GM12878 (cell line): ENCODE data around the gene ST7. TPM values are rescaled to one million over a fixed set of nuclear protein-coding genes. Genes with fewer than 3 reads are reported as not detected.

ENCODE experiments used
- ATAC-seq: fragments of 200-7000 bp; cut with Tn5 transposase; 3 replicates; pipeline ENCODE4 v1.9.1; 2020; ENCODE audit warnings: mild to moderate bottlenecking, moderate library complexity
- BruUV-seq: library from RNA; stranded (reverse); fragments of 400-500 nt; replicated peaks from 2 replicates; lab custom pipeline; 2021; lab: Mats Ljungman, UMichigan
- CTCF ChIA-PET: fragments of 300-600 bp; sonication (Branson Sonifier 250); formaldehyde crosslinking; extraction: SDS; loops from one replicate; lab custom pipeline; 2021; ENCODE audit warnings: inconsistent platforms; lab: Yijun Ruan, JAX
- POLR2A ChIA-PET: fragments of 350-600 bp; formaldehyde crosslinking; extraction: SDS; loops from one replicate; lab custom pipeline; 2021; ENCODE audit warnings: inconsistent platforms; lab: Charles Lee
- RAD21 ChIA-PET: fragments of 300-600 bp; sonication (Branson Sonifier 250); formaldehyde crosslinking; loops from one replicate; lab custom pipeline; 2023; ENCODE audit warnings: antibody characterized with exemption; ENCODE audit not compliant: unreplicated experiment; lab: Charles Lee
- SMC1A ChIA-PET: fragments of 300-600 bp; sonication (Branson Sonifier 250); formaldehyde crosslinking; loops from one replicate; lab custom pipeline; 2023; ENCODE audit not compliant: unreplicated experiment, uncharacterized antibody; lab: Charles Lee
- DNase-seq: peaks from one replicate; pipeline ENCODE4 v3.0.0-alpha.2; 2011; ENCODE audit warnings: low read depth, low spot score
- FAIRE-seq: peaks from 3 replicates; lab custom pipeline; 2011; peaks lifted over from hg19 to GRCh38; lab: Jason Lieb, UNC
- H2AFZ ChIP-seq: 2 replicates; pipeline ENCODE4 v1.6.0; 2011; ENCODE audit warnings: low read depth, low read length, control low read depth; ENCODE audit not compliant: control insufficient read depth
- H3K27ac ChIP-seq: 2 replicates; pipeline ENCODE4 v1.5.1; 2011; ENCODE audit warnings: control low read depth; ENCODE audit not compliant: control insufficient read depth, insufficient read depth
- H3K27me3 ChIP-seq, 2 experiments: replicated peaks in 1 of 2; 2 replicates each; pipeline versions ENCODE4 v1.6.0 to v1.6.1; 2011; ENCODE audit warnings: low read length in 1 of 2; ENCODE audit not compliant: control insufficient read depth in 2 of 2, insufficient read depth in 2 of 2
- H3K36me3 ChIP-seq, 2 experiments: 2 replicates each; pipeline ENCODE4 v1.5.1; 2011; ENCODE audit warnings: low read length in 1 of 2; ENCODE audit not compliant: control insufficient read depth in 2 of 2, insufficient read depth in 2 of 2
- H3K4me1 ChIP-seq: 2 replicates; pipeline ENCODE4 v1.6.1; 2011; ENCODE audit warnings: mild to moderate bottlenecking, low read length, moderate library complexity, mixed read lengths; ENCODE audit not compliant: control insufficient read depth, insufficient read depth
- H3K4me2 ChIP-seq: 2 replicates; pipeline ENCODE4 v1.6.0; 2011; ENCODE audit warnings: control low read depth; ENCODE audit not compliant: control insufficient read depth, insufficient read depth
- H3K4me3 ChIP-seq: fragments of 200-600 bp; sonication (generic); 2 replicates; pipeline ENCODE4 v1.5.1; 2016
- H3K79me2 ChIP-seq: 2 replicates; pipeline ENCODE4 v1.6.0; 2011; ENCODE audit warnings: low read length; ENCODE audit not compliant: control insufficient read depth, insufficient read depth
- H3K9ac ChIP-seq: 2 replicates; pipeline ENCODE4 v1.8.0; 2011; ENCODE audit warnings: low read length, control low read depth, mixed read lengths; ENCODE audit not compliant: control insufficient read depth, insufficient read depth
- H3K9me3 ChIP-seq: replicated peaks from 3 replicates; pipeline ENCODE4 v1.5.1; 2011; ENCODE audit warnings: mild to moderate bottlenecking, low read length; ENCODE audit not compliant: control insufficient read depth, insufficient read depth
- H4K20me1 ChIP-seq: 2 replicates; pipeline ENCODE4 v1.6.0; 2011; ENCODE audit not compliant: control insufficient read depth, insufficient read depth
- BCL11A ChIP-seq: IDR thresholded peaks from 2 replicates; pipeline ENCODE4 v1.6.1; 2011; ENCODE audit warnings: low read depth, low read length
- FOXK2 ChIP-seq: fragments of 450-650 bp; IDR thresholded peaks from 2 replicates; pipeline ENCODE4 v1.6.1; 2017; ENCODE audit warnings: mild to moderate bottlenecking, moderate library complexity
- FOXM1 ChIP-seq: IDR thresholded peaks from 2 replicates; pipeline ENCODE4 v1.6.1; 2012; ENCODE audit warnings: low read depth, mild to moderate bottlenecking, inconsistent platforms, low read length, moderate library complexity
- HDAC2 ChIP-seq: fragments of 200-600 bp; sonication (generic); IDR thresholded peaks from 2 replicates; pipeline ENCODE4 v1.6.1; 2017
- KAT2A ChIP-seq: conservative IDR thresholded peaks from 2 replicates; pipeline ENCODE4 v1.6.1; 2011; ENCODE audit warnings: low read depth, low read length; ENCODE audit not compliant: control insufficient read depth
- KDM1A ChIP-seq: fragments of 200-600 bp; sonication (generic); IDR thresholded peaks from 2 replicates; pipeline ENCODE4 v1.6.1; 2016; ENCODE audit warnings: borderline replicate concordance
- LARP7 ChIP-seq: fragments of 450-650 bp; IDR thresholded peaks from 2 replicates; pipeline ENCODE4 v1.6.1; 2017; ENCODE audit warnings: mild to moderate bottlenecking
- MYB ChIP-seq: fragments of 150-350 bp; IDR thresholded peaks from 2 replicates; pipeline ENCODE4 v1.6.1; 2014; ENCODE audit warnings: mild to moderate bottlenecking, low read depth, low read length, borderline replicate concordance
- PAX8 ChIP-seq: fragments of 450-650 bp; IDR thresholded peaks from 2 replicates; pipeline ENCODE4 v1.6.1; 2017; ENCODE audit warnings: mild to moderate bottlenecking, moderate library complexity
- POLR2AphosphoS5 ChIP-seq: IDR thresholded peaks from 2 replicates; pipeline ENCODE4 v1.6.1; 2011; ENCODE audit warnings: mild to moderate bottlenecking, low read length, inconsistent platforms
- RUNX3 ChIP-seq: IDR thresholded peaks from 2 replicates; pipeline ENCODE4 v1.6.1; 2012; ENCODE audit warnings: low read length, inconsistent platforms
- SIN3A ChIP-seq: IDR thresholded peaks from 2 replicates; pipeline ENCODE4 v1.6.1; 2012; ENCODE audit warnings: low read depth, low read length, improper control_type of control experiment
- SMC3 ChIP-seq: IDR thresholded peaks from 2 replicates; pipeline ENCODE4 v1.6.1; 2011; ENCODE audit warnings: low read length, improper control_type of control experiment, borderline replicate concordance
- SP1 ChIP-seq: IDR thresholded peaks from one replicate; pipeline ENCODE4 v1.6.1; 2011; ENCODE audit warnings: low read depth, low read length
- STAT3 ChIP-seq: IDR thresholded peaks from 2 replicates; pipeline ENCODE4 v1.6.1; 2011; ENCODE audit warnings: low read depth, low read length, improper control_type of control experiment
- TARDBP ChIP-seq: IDR thresholded peaks from 2 replicates; pipeline ENCODE4 v1.6.1; 2016; ENCODE audit warnings: borderline replicate concordance
- ZNF207 ChIP-seq: fragments of 450-650 bp; IDR thresholded peaks from 2 replicates; pipeline ENCODE4 v1.6.1; 2014; ENCODE audit warnings: antibody characterized with exemption, mild to moderate bottlenecking, borderline replicate concordance
- ZNF217 ChIP-seq: fragments of 450-650 bp; IDR thresholded peaks from 2 replicates; pipeline ENCODE4 v1.6.1; 2017; ENCODE audit warnings: antibody characterized with exemption, mild to moderate bottlenecking
- WGBS: methylation state at CpG from one replicate; pipeline ENCODE4 v1.1.6; 2016; ENCODE audit warnings: low lambda C conversion rate; ENCODE audit not compliant: insufficient replicate concordance, insufficient coverage; ENCODE audit errors: missing lambda C conversion rate; 5-methylcytosine and 5-hydroxymethylcytosine counted together
- in situ Hi-C: fragments of 300-500 bp; cut with MboI; formaldehyde crosslinking; loops from 9 replicates; pipeline ENCODE4 v1.14.3; 2018; ENCODE audit warnings: mixed read lengths
- intact Hi-C: fragments of 100-400 bp; cut with micrococcal nuclease; formaldehyde crosslinking; loops from one replicate; pipeline ENCODE4 v1.14.2; 2022; ENCODE audit not compliant: unreplicated experiment
- polyA plus RNA-seq, 11 experiments: library from polyadenylated mRNA; depleted of rRNA in 4 of 11; unstranded in 6 of 11; stranded (reverse) in 5 of 11; fragments of >200 nt; fragmentation: Nextera tagmentation in 4 of 11; fragmentation: Illumina TruSeq in 1 of 11; extraction: Ambion mirVana in 4 of 11; extraction: Trizol in 1 of 11; gene quantifications; 1 replicate in 1 of 11; 2 replicates in 10 of 11; pipeline versions ENCODE4 v1.2.1 to v1.2.3, GENCODE V29; 2011 to 2016; ENCODE audit warnings: inconsistent platforms in 2 of 11, missing spikeins in 2 of 11, low read depth in 1 of 11
- total RNA-seq, 4 experiments: library from RNA; depleted of rRNA in 3 of 4; stranded (reverse); fragments of >200 nt in 3 of 4; fragmentation: Illumina TruSeq in 1 of 4; extraction: Trizol in 1 of 4; gene quantifications; 2 replicates each; pipeline versions ENCODE4 v1.2.1 to v1.2.3, GENCODE V29; 2013 to 2021
- TF ChIP-seq, protein P1 (sequence below), 3 experiments: IDR thresholded peaks in 2 of 3; conservative IDR thresholded peaks in 1 of 3; 2 replicates each; pipeline ENCODE4 v1.5.1; 2011; ENCODE audit warnings: low read depth in 3 of 3, low read length in 3 of 3, mild to moderate bottlenecking in 3 of 3, control low read depth in 2 of 3, moderate library complexity in 2 of 3, inconsistent platforms in 1 of 3, mixed read lengths in 1 of 3; ENCODE audit not compliant: control insufficient read depth in 2 of 3, insufficient read depth in 1 of 3; ENCODE audit errors: extremely low read depth in 1 of 3

The ST7 gene
- total and polyA plus RNA-seq, 10 of the 15 experiments (the other 5 are each of a cell fraction or from before 2014, with no cell fraction given): 27.7 to 76.4 (median 53.6) TPM

DNA sequence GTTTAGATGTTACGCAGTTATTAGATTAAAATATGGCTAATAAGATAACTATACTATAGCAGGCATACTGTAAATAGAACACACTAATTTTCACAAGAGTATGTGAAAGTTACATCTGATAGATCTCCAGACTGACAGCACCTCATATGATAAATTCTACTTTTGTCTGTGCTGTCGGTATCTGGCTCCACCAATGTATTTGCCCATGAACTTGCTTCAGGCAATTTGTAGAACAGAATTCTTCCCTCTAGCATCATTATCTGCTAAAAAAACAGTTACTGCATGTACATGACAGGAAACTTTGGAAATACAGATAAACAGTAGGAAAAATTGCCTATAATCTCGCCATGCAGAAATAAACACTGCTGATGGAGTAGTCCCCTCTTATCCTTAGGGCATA lies 231.8 kb downstream of the ST7 start:
- SMC1A ChIA-PET: no interaction called here
- FAIRE-seq: no peak
- no peak for TF ChIP-seq POLR2AphosphoS5
- TF ChIP-seq LARP7: no peak
- no peak for TF ChIP-seq SP1
- no peak for TF ChIP-seq MYB
- TF ChIP-seq KAT2A: no peak
- no peak for TF ChIP-seq BCL11A
- TF ChIP-seq ZNF217: no peak
- no peak for TF ChIP-seq SIN3A
- TF ChIP-seq, all 136 proteins: peak for 0
- RAD21 ChIA-PET: no interaction called here
- WGBS: 100% methylated on average over 3 of the region's 3 CpGs
- POLR2A ChIA-PET: no interaction called here
- in situ Hi-C loops: no loop called here
- H4K20me1 ChIP-seq: no peaks in the 10 kb centered on the region
- H3K36me3 ChIP-seq: peaks cover 0 to 20% of the 10 kb centered on the region in 2 experiments; a peak in 3 of 4 replicates
- no peak for ATAC-seq
- CTCF ChIA-PET: no interaction called here
- no peak for DNase-seq
- no peaks in the 10 kb centered on the region for H3K27me3 ChIP-seq
- intact Hi-C loops: no loop called here
- H2AFZ ChIP-seq: no peak overlapping the region
- no peak overlapping the region for H3K27ac ChIP-seq
- no peak overlapping the region for H3K4me2 ChIP-seq
- H3K4me3 ChIP-seq: no peak overlapping the region
- no TSS peak for BruUV-seq
- H3K79me2 ChIP-seq: no peaks in the 10 kb centered on the region
- no peaks in the 10 kb centered on the region for H3K4me1 ChIP-seq
- H3K9ac ChIP-seq: no peak overlapping the region
- H3K9me3 ChIP-seq: no peaks in the 10 kb centered on the region

DNA sequence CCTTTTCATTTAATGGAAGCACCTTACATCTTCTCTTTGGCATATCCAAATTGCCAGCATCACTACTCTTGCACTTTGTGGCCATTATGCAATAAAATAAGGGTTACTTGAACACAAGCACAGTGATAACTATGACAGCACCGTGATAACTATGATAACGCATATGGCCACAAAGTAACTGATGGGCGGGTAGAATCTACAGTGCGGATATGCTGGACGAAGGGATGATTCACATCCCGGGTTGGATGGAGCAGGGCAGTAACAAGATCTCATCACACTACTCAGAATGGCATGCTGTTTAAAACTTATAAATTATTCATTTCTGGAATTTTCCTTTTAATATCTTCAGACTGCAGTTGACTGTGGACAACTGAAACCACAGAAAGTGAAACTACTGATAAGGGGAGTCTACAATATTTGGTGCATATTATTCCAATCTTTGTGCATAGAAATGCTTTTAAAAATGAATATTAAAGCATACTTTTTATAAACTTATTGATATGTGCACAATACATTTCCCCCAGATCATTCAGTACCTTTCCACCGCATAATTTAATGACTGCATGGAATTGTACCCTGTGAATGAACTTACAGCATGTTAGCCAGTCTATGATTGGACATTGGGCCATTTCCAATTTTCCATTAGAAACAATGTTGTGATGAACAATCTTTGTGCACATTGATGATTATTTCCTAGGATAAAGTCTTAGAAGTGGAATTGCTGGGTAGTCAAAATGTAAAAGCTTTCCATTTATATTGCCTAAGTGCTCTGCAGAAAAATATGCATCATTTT lies 233.1 kb downstream of the ST7 start:
- FAIRE-seq (no peak), DNase-seq (no peak), ATAC-seq (no peak)
- Histone ChIP-seq H3K79me2 (no peaks in the 10 kb centered on the region), H3K4me2 (no peak overlapping the region), H3K9ac (no peak overlapping the region), H2AFZ (no peak overlapping the region), H3K27ac (no peak overlapping the region), H3K9me3 (no peaks in the 10 kb centered on the region), H3K4me1 (no peaks in the 10 kb centered on the region), H4K20me1 (no peaks in the 10 kb centered on the region), H3K36me3 (peaks cover 3 to 29% of the 10 kb centered on the region in 2 experiments), H3K4me3 (no peak overlapping the region), H3K27me3 (no peaks in the 10 kb centered on the region)
- ChIA-PET SMC1A (interaction anchor here (1.0 kb wide), 1 partner anchor 214 kb away, joined by 3 read pairs; no protein-coding TSS in a partner anchor), CTCF (no interaction called here), RAD21 (no interaction called here), POLR2A (no interaction called here)
- 89% methylated on average over 7 of the region's 7 CpGs for WGBS
- in situ Hi-C loops (no loop called here), intact Hi-C loops (no loop called here)
- no TSS peak for BruUV-seq
- TF ChIP-seq KDM1A (no peak), FOXK2 (no peak), LARP7 (no peak), PAX8 (no peak), RUNX3 (no peak), TARDBP (no peak), HDAC2 (no peak), SMC3 (no peak), ZNF207 (no peak), FOXM1 (no peak), STAT3 (no peak)
- TF ChIP-seq, protein P1, sequence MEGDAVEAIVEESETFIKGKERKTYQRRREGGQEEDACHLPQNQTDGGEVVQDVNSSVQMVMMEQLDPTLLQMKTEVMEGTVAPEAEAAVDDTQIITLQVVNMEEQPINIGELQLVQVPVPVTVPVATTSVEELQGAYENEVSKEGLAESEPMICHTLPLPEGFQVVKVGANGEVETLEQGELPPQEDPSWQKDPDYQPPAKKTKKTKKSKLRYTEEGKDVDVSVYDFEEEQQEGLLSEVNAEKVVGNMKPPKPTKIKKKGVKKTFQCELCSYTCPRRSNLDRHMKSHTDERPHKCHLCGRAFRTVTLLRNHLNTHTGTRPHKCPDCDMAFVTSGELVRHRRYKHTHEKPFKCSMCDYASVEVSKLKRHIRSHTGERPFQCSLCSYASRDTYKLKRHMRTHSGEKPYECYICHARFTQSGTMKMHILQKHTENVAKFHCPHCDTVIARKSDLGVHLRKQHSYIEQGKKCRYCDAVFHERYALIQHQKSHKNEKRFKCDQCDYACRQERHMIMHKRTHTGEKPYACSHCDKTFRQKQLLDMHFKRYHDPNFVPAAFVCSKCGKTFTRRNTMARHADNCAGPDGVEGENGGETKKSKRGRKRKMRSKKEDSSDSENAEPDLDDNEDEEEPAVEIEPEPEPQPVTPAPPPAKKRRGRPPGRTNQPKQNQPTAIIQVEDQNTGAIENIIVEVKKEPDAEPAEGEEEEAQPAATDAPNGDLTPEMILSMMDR (IDR thresholded peaks at IDR 0.05 in 2 of 3, conservative IDR thresholded peaks at IDR 0.05 in 1 of 3; ENCODE audit: control insufficient read depth in 2 of 3, extremely low read depth in 1 of 3, insufficient read depth in 1 of 3, low read depth in 3 of 3, low read length in 3 of 3): no peak
